H1 (cell line): Measurements from ENCODE around the gene AGR3. TPM values are rescaled to one million over a fixed set of nuclear protein-coding genes. Genes with fewer than 3 reads are reported as not detected.

Source experiments
- CTCF ChIA-PET: fragments of 300-600 bp; sonication (Branson Sonifier 250); formaldehyde crosslinking; loops from one replicate; lab custom pipeline; 2021; ENCODE audit not compliant: partially characterized antibody; lab: Charles Lee
- POLR2A ChIA-PET: fragments of 300-600 bp; sonication (Branson Sonifier 250); formaldehyde crosslinking; loops from one replicate; lab custom pipeline; 2021; ENCODE audit warnings: inconsistent platforms; ENCODE audit not compliant: partially characterized antibody; lab: Charles Lee
- DNase-seq, 2 experiments: peaks; one replicate each; pipeline versions ENCODE4 v3.0.0 to v3.0.0-alpha.2; 2010 to 2022; ENCODE audit warnings: low spot score in 2 of 2, low read depth in 1 of 2, mixed read lengths in 1 of 2
- FAIRE-seq: peaks from 2 replicates; lab custom pipeline; 2011; peaks lifted over from hg19 to GRCh38; lab: Jason Lieb, UNC
- H2AFZ ChIP-seq: 2 replicates; pipeline ENCODE4 v1.8.1; 2012; ENCODE audit warnings: low read length, inconsistent platforms
- H2AK5ac ChIP-seq: 2 replicates; pipeline ENCODE4 v1.6.1; 2013; ENCODE audit warnings: low read depth, low read length
- H2BK120ac ChIP-seq: replicated peaks from 2 replicates; pipeline ENCODE3; 2013; ENCODE audit warnings: low read depth, low read length, inconsistent platforms
- H2BK12ac ChIP-seq: 2 replicates; pipeline ENCODE4 v1.6.1; 2013; ENCODE audit warnings: low read depth, low read length
- H2BK15ac ChIP-seq: 2 replicates; pipeline ENCODE4 v1.6.1; 2013; ENCODE audit warnings: low read length
- H2BK20ac ChIP-seq: 2 replicates; pipeline ENCODE4 v1.6.1; 2013; ENCODE audit warnings: low read length
- H2BK5ac ChIP-seq: 2 replicates; pipeline ENCODE4 v1.6.1; 2013; ENCODE audit warnings: low read depth, low read length
- H3K14ac ChIP-seq: 2 replicates; pipeline ENCODE4 v1.6.1; 2013; ENCODE audit warnings: inconsistent platforms; ENCODE audit not compliant: insufficient read length
- H3K18ac ChIP-seq: 2 replicates; pipeline ENCODE4 v1.6.1; 2013; ENCODE audit warnings: low read length; ENCODE audit errors: extremely low read depth
- H3K23ac ChIP-seq: 2 replicates; pipeline ENCODE4 v1.6.1; 2013; ENCODE audit warnings: inconsistent platforms; ENCODE audit not compliant: insufficient read length
- H3K23me2 ChIP-seq: 2 replicates; pipeline ENCODE4 v1.6.1; 2013; ENCODE audit warnings: low read depth, low read length
- H3K27ac ChIP-seq: 2 replicates; pipeline ENCODE4 v1.6.1; 2011; ENCODE audit warnings: low read depth, low read length, inconsistent platforms
- H3K27me3 ChIP-seq, 4 experiments: replicated peaks in 1 of 4; 1 replicate in 1 of 4; 2 replicates in 3 of 4; pipeline versions ENCODE4 v1.6.1 to v1.8.1; 2011 to 2013; ENCODE audit warnings: low read length in 3 of 4, mild to moderate bottlenecking in 3 of 4, inconsistent platforms in 2 of 4, mixed read lengths in 2 of 4, moderate library complexity in 1 of 4; ENCODE audit not compliant: control insufficient read depth in 3 of 4, insufficient read depth in 3 of 4; ENCODE audit errors: extremely low read depth in 1 of 4
- H3K36me3 ChIP-seq, 4 experiments: 2 replicates each; pipeline versions ENCODE4 v1.6.1 to v1.8.1; 2011 to 2013; ENCODE audit warnings: mild to moderate bottlenecking in 4 of 4, low read length in 3 of 4, moderate library complexity in 2 of 4, control low read depth in 1 of 4, inconsistent platforms in 1 of 4; ENCODE audit not compliant: insufficient read depth in 4 of 4, control insufficient read depth in 2 of 4
- H3K4ac ChIP-seq: replicated peaks from 2 replicates; pipeline ENCODE3; 2013; ENCODE audit warnings: low read length, low read depth, mixed read lengths, inconsistent platforms; ENCODE audit not compliant: insufficient read length
- H3K4me1 ChIP-seq, 4 experiments: replicated peaks in 1 of 4; 1 replicate in 1 of 4; 2 replicates in 3 of 4; pipeline versions ENCODE4 v1.6.1 to v1.8.1; 2011 to 2013; ENCODE audit warnings: low read length in 3 of 4, inconsistent platforms in 2 of 4, mixed read lengths in 1 of 4; ENCODE audit not compliant: insufficient read depth in 4 of 4, control insufficient read depth in 3 of 4
- H3K4me2 ChIP-seq, 2 experiments: 2 replicates each; pipeline versions ENCODE4 v1.6.1 to v1.8.1; 2011 to 2013; ENCODE audit warnings: low read depth in 2 of 2, low read length in 2 of 2, control low read depth in 1 of 2, inconsistent platforms in 1 of 2, mild to moderate bottlenecking in 1 of 2; ENCODE audit not compliant: insufficient read depth in 1 of 2
- H3K4me3 ChIP-seq, 4 experiments: fragments of 200-600, 300-600 bp in 1 of 4; sonication (generic), shearing (Covaris generic), sonication (Bioruptor Twin) in 1 of 4; 2 replicates each; pipeline versions ENCODE4 v1.5.1 to v1.8.1; 2011 to 2016; ENCODE audit warnings: low read length in 4 of 4, low read depth in 3 of 4, control low read depth in 2 of 4, inconsistent platforms in 2 of 4, mild to moderate bottlenecking in 2 of 4, mixed read lengths in 1 of 4, moderate library complexity in 1 of 4; ENCODE audit not compliant: insufficient read depth in 2 of 4; ENCODE audit errors: extremely low read depth in 1 of 4
- H3K56ac ChIP-seq: replicated peaks from 2 replicates; pipeline ENCODE3; 2013; ENCODE audit warnings: low read depth, mild to moderate bottlenecking, mixed read lengths, low read length, inconsistent platforms; ENCODE audit not compliant: insufficient read length
- H3K79me1 ChIP-seq: 2 replicates; pipeline ENCODE4 v1.6.1; 2013; ENCODE audit warnings: low read depth, low read length, control low read depth
- H3K79me2 ChIP-seq, 2 experiments: 2 replicates each; pipeline versions ENCODE4 v1.6.1 to v1.8.1; 2012 to 2013; ENCODE audit warnings: low read length in 2 of 2, mild to moderate bottlenecking in 2 of 2, inconsistent platforms in 1 of 2; ENCODE audit not compliant: insufficient read depth in 2 of 2, control insufficient read depth in 1 of 2
- H3K9ac ChIP-seq, 4 experiments: replicated peaks in 1 of 4; 1 replicate in 1 of 4; 2 replicates in 3 of 4; pipeline versions ENCODE4 v1.6.1 to v1.8.1; 2011 to 2013; ENCODE audit warnings: low read depth in 3 of 4, low read length in 3 of 4, control low read depth in 2 of 4, mild to moderate bottlenecking in 2 of 4, moderate library complexity in 2 of 4, inconsistent platforms in 1 of 4; ENCODE audit errors: extremely low read depth in 1 of 4
- H3K9me3 ChIP-seq, 2 experiments: 2 replicates each; pipeline versions ENCODE4 v1.6.1 to v1.8.1; 2012 to 2013; ENCODE audit warnings: mild to moderate bottlenecking in 2 of 2, moderate library complexity in 2 of 2, control low read depth in 1 of 2, inconsistent platforms in 1 of 2, low read depth in 1 of 2, low read length in 1 of 2, mixed read lengths in 1 of 2; ENCODE audit not compliant: insufficient read depth in 2 of 2
- H4K20me1 ChIP-seq, 2 experiments: replicated peaks in 1 of 2; 2 replicates each; pipeline versions ENCODE3 to v1.8.1; 2011 to 2013; ENCODE audit warnings: inconsistent platforms in 2 of 2, low read length in 2 of 2, mild to moderate bottlenecking in 1 of 2; ENCODE audit not compliant: insufficient read depth in 2 of 2, control insufficient read depth in 1 of 2
- H4K5ac ChIP-seq: 2 replicates; pipeline ENCODE4 v1.6.1; 2013; ENCODE audit warnings: low read length, low read depth, mixed read lengths, inconsistent platforms; ENCODE audit not compliant: insufficient read length
- H4K8ac ChIP-seq: 2 replicates; pipeline ENCODE4 v1.8.0; 2013; ENCODE audit warnings: mild to moderate bottlenecking, moderate library complexity, low read length, inconsistent platforms; ENCODE audit not compliant: insufficient read depth; ENCODE audit errors: extremely low read depth
- H4K91ac ChIP-seq: replicated peaks from 2 replicates; pipeline ENCODE3; 2013; ENCODE audit warnings: low read length, mixed read lengths, inconsistent platforms; ENCODE audit not compliant: insufficient read length
- CEBPB ChIP-seq: IDR thresholded peaks from 2 replicates; pipeline ENCODE4 v1.6.1; 2012; ENCODE audit warnings: low read depth, low read length
- GTF2F1 ChIP-seq: IDR thresholded peaks from 2 replicates; pipeline ENCODE4 v1.6.1; 2012; ENCODE audit warnings: low read depth, low read length, improper control_type of control experiment, borderline replicate concordance
- HDAC2 ChIP-seq, 2 experiments: fragments of 300-600 bp in 1 of 2; sonication (generic) in 1 of 2; IDR thresholded peaks; 2 replicates each; pipeline ENCODE4 v1.6.1; 2011 to 2012; ENCODE audit warnings: low read depth in 2 of 2, low read length in 2 of 2, mild to moderate bottlenecking in 2 of 2, moderate library complexity in 2 of 2, borderline replicate concordance in 1 of 2, inconsistent platforms in 1 of 2
- NANOG ChIP-seq: IDR thresholded peaks from 2 replicates; pipeline ENCODE4 v1.6.1; 2011; ENCODE audit warnings: low read length, low read depth, mild to moderate bottlenecking, inconsistent platforms; ENCODE audit not compliant: insufficient read depth, poor library complexity, severe bottlenecking
- POLR2A ChIP-seq, 2 experiments: IDR thresholded peaks; 1 replicate in 1 of 2; 2 replicates in 1 of 2; pipeline ENCODE4 v1.6.1; 2011; ENCODE audit warnings: low read depth in 2 of 2, low read length in 2 of 2, mild to moderate bottlenecking in 2 of 2; ENCODE audit errors: control extremely low read depth in 1 of 2
- RFX5 ChIP-seq: IDR thresholded peaks from 2 replicates; pipeline ENCODE4 v1.6.1; 2011; ENCODE audit warnings: low read depth, low read length, improper control_type of control experiment, borderline replicate concordance
- RNF2 ChIP-seq: fragments of 200-900, 300-1000 bp; sonication (generic); IDR thresholded peaks from 2 replicates; pipeline ENCODE4 v1.7.1; 2016; ENCODE audit warnings: borderline replicate concordance, low read depth, mild to moderate bottlenecking, antibody characterized with exemption, low read length; ENCODE audit not compliant: poor library complexity, severe bottlenecking; ENCODE audit errors: missing control alignments
- SIN3A ChIP-seq, 2 experiments: IDR thresholded peaks in 1 of 2; conservative IDR thresholded peaks in 1 of 2; 2 replicates each; pipeline ENCODE4 v1.6.1; 2011 to 2012; ENCODE audit warnings: low read length in 2 of 2, improper control_type of control experiment in 1 of 2, low read depth in 1 of 2, mild to moderate bottlenecking in 1 of 2
- SP1 ChIP-seq: IDR thresholded peaks from 2 replicates; pipeline ENCODE4 v1.6.1; 2011; ENCODE audit warnings: low read depth, low read length
- SRF ChIP-seq: IDR thresholded peaks from 2 replicates; pipeline ENCODE4 v1.6.1; 2011; ENCODE audit warnings: mild to moderate bottlenecking, low read depth, low read length, moderate library complexity
- TEAD4 ChIP-seq: IDR thresholded peaks from 2 replicates; pipeline ENCODE4 v1.6.1; 2012; ENCODE audit warnings: low read depth, low read length, inconsistent platforms, mixed read lengths
- WGBS, 2 experiments: shearing (Covaris generic) in 1 of 2; methylation state at CpG; one replicate each; pipeline versions ENCODE4 v1.1.6 to v1.1.7; 2013 to 2015; ENCODE audit warnings: low lambda C conversion rate in 2 of 2, mixed read lengths in 2 of 2, inconsistent platforms in 1 of 2, low coverage in 1 of 2, missing lambda C conversion rate in 1 of 2; ENCODE audit not compliant: insufficient replicate concordance in 2 of 2, insufficient coverage in 1 of 2, insufficient read length in 1 of 2; ENCODE audit errors: extremely low coverage in 1 of 2, missing lambda C conversion rate in 1 of 2; 5-methylcytosine and 5-hydroxymethylcytosine counted together
- polyA plus RNA-seq, 7 experiments: library from polyadenylated mRNA; depleted of rRNA in 3 of 7; stranded (reverse) in 5 of 7; unstranded in 2 of 7; fragments of >200 nt in 5 of 7; fragments of 200-250 nt in 2 of 7; gene quantifications; 1 replicate in 5 of 7; 2 replicates in 1 of 7; 4 replicates in 1 of 7; pipeline versions ENCODE4 v1.2.1 to v1.2.3, GENCODE V29; 2011 to 2013; ENCODE audit warnings: missing spikeins in 2 of 7, mixed read lengths in 2 of 7
- total RNA-seq: library from RNA; stranded (reverse); fragmentation: NEBNext Ultra II Directional; extraction: Animal tissue kit (Norgen Biotek cat#: 25700); gene quantifications from 2 replicates; pipeline ENCODE4 v1.2.1, GENCODE V29; 2021
- TF ChIP-seq, protein P1 (sequence below): IDR thresholded peaks from 2 replicates; pipeline ENCODE4 v1.6.1; 2012; ENCODE audit warnings: inconsistent platforms
- TF ChIP-seq, protein P2 (sequence below): IDR thresholded peaks from 2 replicates; pipeline ENCODE4 v1.6.1; 2011; ENCODE audit warnings: low read depth, mild to moderate bottlenecking, low read length; ENCODE audit not compliant: insufficient read depth

AGR3 gene
- total and polyA plus RNA-seq, 2 of the 8 experiments (the other 6 are each of a cell fraction or from before 2014, with no cell fraction given) = not detected

DNA sequence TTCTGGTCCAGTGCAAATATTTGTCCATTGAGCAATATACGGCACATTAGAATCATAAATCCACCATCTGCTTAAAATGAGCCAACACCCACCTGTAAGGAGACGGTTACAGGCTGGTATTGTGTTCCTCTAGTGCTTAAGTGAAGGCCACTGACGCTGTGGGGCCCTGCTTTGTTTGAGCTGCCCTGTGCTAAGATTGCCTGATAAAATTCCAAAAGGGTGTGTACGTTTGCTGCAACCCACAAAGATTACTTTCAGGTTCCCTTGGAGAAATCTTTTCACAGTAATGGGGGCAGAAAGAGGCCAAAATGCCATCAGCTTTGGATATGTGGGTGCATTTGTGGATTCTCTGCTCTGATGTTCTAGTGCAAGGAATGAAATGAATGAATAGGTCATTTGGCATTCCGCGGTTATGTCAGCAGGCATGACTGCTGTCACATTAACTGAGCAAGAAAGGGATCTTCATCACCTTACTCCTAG, 34.4 kb downstream of the AGR3 start:
- no peaks in the 10 kb centered on the region for H3K23me2 ChIP-seq
- no peaks in the 10 kb centered on the region for H3K79me1 ChIP-seq
- no peak overlapping the region for H2BK15ac ChIP-seq
- H2BK12ac ChIP-seq = no peak overlapping the region
- no peak overlapping the region for H2BK20ac ChIP-seq
- no peak overlapping the region for H4K91ac ChIP-seq
- H3K4me2 ChIP-seq = no peak overlapping the region
- H2BK120ac ChIP-seq = no peak overlapping the region
- DNase-seq (no peak), FAIRE-seq (no peak)
- no peak overlapping the region for H3K4me3 ChIP-seq
- H3K79me2 ChIP-seq = no peaks in the 10 kb centered on the region
- no peaks in the 10 kb centered on the region for H3K27me3 ChIP-seq
- no peak overlapping the region for H3K9ac ChIP-seq
- H4K20me1 ChIP-seq = no peaks in the 10 kb centered on the region
- H2AK5ac ChIP-seq = no peak overlapping the region
- no peaks in the 10 kb centered on the region for H3K9me3 ChIP-seq
- H3K4me1 ChIP-seq = no peaks in the 10 kb centered on the region; a peak in 1 of 7 replicates
- ChIA-PET CTCF (interaction anchor here (0.5 to 1.4 kb wide), 4 partner anchors 17 to 81 kb away, joined by 3 to 4 read pairs (median 3); partner anchors contain the start of gene AGR2), POLR2A (no interaction called here)
- no peak overlapping the region for H4K5ac ChIP-seq
- H3K27ac ChIP-seq = no peak overlapping the region
- no peak overlapping the region for H2BK5ac ChIP-seq
- no peak overlapping the region for H2AFZ ChIP-seq
- 83% methylated on average over 6 of the region's 6 CpGs; no CpG with 5 or more reads in 1 of the 2 experiments for WGBS, 2 experiments
- no peak overlapping the region for H3K23ac ChIP-seq
- H3K36me3 ChIP-seq = no peaks in the 10 kb centered on the region
- no peak overlapping the region for H3K4ac ChIP-seq
- no peak overlapping the region for H3K14ac ChIP-seq
- no peak overlapping the region for H3K18ac ChIP-seq
- H3K56ac ChIP-seq = no peak overlapping the region
- no peak overlapping the region for H4K8ac ChIP-seq
- no peak for TF ChIP-seq RNF2
- TF ChIP-seq POLR2A (IDR thresholded peaks at IDR 0.05; ENCODE audit: control extremely low read depth in 1 of 2, low read depth in 2 of 2, low read length in 2 of 2) = no peak
- TF ChIP-seq NANOG = no peak
- TF ChIP-seq, protein P1, sequence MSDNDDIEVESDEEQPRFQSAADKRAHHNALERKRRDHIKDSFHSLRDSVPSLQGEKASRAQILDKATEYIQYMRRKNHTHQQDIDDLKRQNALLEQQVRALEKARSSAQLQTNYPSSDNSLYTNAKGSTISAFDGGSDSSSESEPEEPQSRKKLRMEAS = no peak
- TF ChIP-seq RFX5 = no peak
- TF ChIP-seq SIN3A (conservative IDR thresholded peaks at IDR 0.05 in 1 of 2, IDR thresholded peaks at IDR 0.05 in 1 of 2; ENCODE audit: low read depth in 1 of 2, low read length in 2 of 2) = no peak
- no peak for TF ChIP-seq CEBPB
- TF ChIP-seq, protein P2, sequence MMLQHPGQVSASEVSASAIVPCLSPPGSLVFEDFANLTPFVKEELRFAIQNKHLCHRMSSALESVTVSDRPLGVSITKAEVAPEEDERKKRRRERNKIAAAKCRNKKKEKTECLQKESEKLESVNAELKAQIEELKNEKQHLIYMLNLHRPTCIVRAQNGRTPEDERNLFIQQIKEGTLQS = no peak
- TF ChIP-seq SRF = no peak
- TF ChIP-seq TEAD4 = no peak
- no peak for TF ChIP-seq GTF2F1
- no peak for TF ChIP-seq SP1
- no peak for TF ChIP-seq HDAC2 (IDR thresholded peaks at IDR 0.05; ENCODE audit: borderline replicate concordance in 1 of 2, low read depth in 2 of 2, low read length in 2 of 2)
